ENCODE data around the gene DYRK2.
A peak's percentile ranks its signal among the peaks of the same experiment; 100 is the strongest.

The DYRK2 gene

GRCh38 chr12:67648521-67649260, at the start of gene DYRK2:
TSS of gene DYRK2 (plus strand) at chr12:67648745. CDS start at chr12:67649134, 389 bp downstream.
- peak in 1 of 2 donors; percentile 32 for DNase-seq (ENCODE audit: extremely low read depth in 1 of 2, low read depth in 1 of 2)

GRCh38 chr12:67599691-67600090, 48.9 kb upstream of the DYRK2 start:
- DNase-seq (ENCODE audit: extremely low read depth in 1 of 2, low read depth in 1 of 2): no peak

GRCh38 chr12:67601126-67601525, 47.4 kb upstream of the DYRK2 start:
- DNase-seq (ENCODE audit: extremely low read depth in 1 of 2, low read depth in 1 of 2): no peak

GRCh38 chr12:67609226-67609870, 39.2 kb upstream of the DYRK2 start:
- no peak for DNase-seq (ENCODE audit: extremely low read depth in 1 of 2, low read depth in 1 of 2)

GRCh38 chr12:67613040-67613439, 35.5 kb upstream of the DYRK2 start:
- no peak for DNase-seq (ENCODE audit: extremely low read depth in 1 of 2, low read depth in 1 of 2)

- DNase-seq (ENCODE audit: extremely low read depth in 1 of 2, low read depth in 1 of 2): no peak
Observed at GRCh38 chr12:67617629-67618028, 30.9 kb upstream of the DYRK2 start.

GRCh38 chr12:67618303-67618702, 30.2 kb upstream of the DYRK2 start:
- DNase-seq (ENCODE audit: extremely low read depth in 1 of 2, low read depth in 1 of 2): no peak

- no peak for DNase-seq (ENCODE audit: extremely low read depth in 1 of 2, low read depth in 1 of 2)
Observed at GRCh38 chr12:67621112-67621511, 27.4 kb upstream of the DYRK2 start.

GRCh38 chr12:67621926-67622325, 26.6 kb upstream of the DYRK2 start:
- DNase-seq (ENCODE audit: extremely low read depth in 1 of 2, low read depth in 1 of 2): no peak

- no peak for DNase-seq (ENCODE audit: extremely low read depth in 1 of 2, low read depth in 1 of 2)
Observed at GRCh38 chr12:67623259-67623658, 25.3 kb upstream of the DYRK2 start.

- no peak for DNase-seq (ENCODE audit: extremely low read depth in 1 of 2, low read depth in 1 of 2)
Observed at GRCh38 chr12:67624355-67624754, 24.2 kb upstream of the DYRK2 start.

- no peak for DNase-seq (ENCODE audit: extremely low read depth in 1 of 2, low read depth in 1 of 2)
Observed at GRCh38 chr12:67625004-67625403, 23.5 kb upstream of the DYRK2 start.

- DNase-seq (ENCODE audit: extremely low read depth in 1 of 2, low read depth in 1 of 2): no peak
Observed at GRCh38 chr12:67626156-67626555, 22.4 kb upstream of the DYRK2 start.

- peak in 1 of 2 donors; percentile 71 for DNase-seq (ENCODE audit: extremely low read depth in 1 of 2, low read depth in 1 of 2)
Observed at GRCh38 chr12:67630373-67631088, 18.0 kb upstream of the DYRK2 start.

- DNase-seq (ENCODE audit: extremely low read depth in 1 of 2, low read depth in 1 of 2): no peak
Observed at GRCh38 chr12:67632005-67632404, 16.5 kb upstream of the DYRK2 start.

GRCh38 chr12:67633024-67633610, 15.4 kb upstream of the DYRK2 start:
- no peak for DNase-seq (ENCODE audit: extremely low read depth in 1 of 2, low read depth in 1 of 2)

GRCh38 chr12:67633708-67634107, 14.8 kb upstream of the DYRK2 start:
- DNase-seq (ENCODE audit: extremely low read depth in 1 of 2, low read depth in 1 of 2): no peak

GRCh38 chr12:67634303-67634761, 14.2 kb upstream of the DYRK2 start:
- DNase-seq (ENCODE audit: extremely low read depth in 1 of 2, low read depth in 1 of 2): no peak

- DNase-seq (ENCODE audit: extremely low read depth in 1 of 2, low read depth in 1 of 2): no peak
Observed at GRCh38 chr12:67637718-67638117, 10.8 kb upstream of the DYRK2 start.

- DNase-seq (ENCODE audit: extremely low read depth in 1 of 2, low read depth in 1 of 2): no peak
Observed at GRCh38 chr12:67638694-67639093, 9.9 kb upstream of the DYRK2 start.

GRCh38 chr12:67640863-67641262, 7.7 kb upstream of the DYRK2 start:
- DNase-seq (ENCODE audit: extremely low read depth in 1 of 2, low read depth in 1 of 2): no peak

Measured in stimulated activated CD8-positive, alpha-beta memory T cell treated with anti-CD3 and anti-CD28 coated beads, Interleukin-7, amount 100 ng/mL, for 48 hours (primary cell).